T follicular helper cell (primary cell): Measurements from ENCODE around the gene ARHGAP26.

Source experiments
- DNase-seq: peaks from one replicate; pipeline ENCODE4 v3.0.0-alpha.2; 2020; ENCODE audit warnings: low read depth

The ARHGAP26 gene

GRCh38 chr5:142873831-142874230 lies 103.7 kb downstream of the ARHGAP26 start:
- no peak for DNase-seq

GRCh38 chr5:142874540-142874939 lies 104.4 kb downstream of the ARHGAP26 start:
- DNase-seq = no peak

DNA sequence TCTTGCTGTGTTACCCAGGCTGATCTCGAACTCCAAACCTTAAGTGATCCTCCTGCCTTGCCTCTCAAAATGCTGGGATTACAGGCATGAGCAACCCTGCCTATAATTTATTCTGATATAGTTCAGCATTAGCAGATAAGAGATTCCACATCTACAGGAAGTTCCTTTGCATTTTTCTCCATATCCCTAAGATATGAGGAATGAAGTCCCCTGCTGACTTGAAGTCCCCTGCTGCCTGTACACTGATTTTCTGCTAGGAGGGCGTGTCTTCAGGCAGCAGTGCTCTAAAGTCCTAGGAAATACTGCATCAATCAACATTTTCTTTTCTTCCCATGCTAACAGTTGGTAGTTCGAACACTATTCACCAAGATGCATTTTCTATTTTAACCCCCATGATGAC lies 105.8 kb downstream of the ARHGAP26 start:
- no peak for DNase-seq

DNA sequence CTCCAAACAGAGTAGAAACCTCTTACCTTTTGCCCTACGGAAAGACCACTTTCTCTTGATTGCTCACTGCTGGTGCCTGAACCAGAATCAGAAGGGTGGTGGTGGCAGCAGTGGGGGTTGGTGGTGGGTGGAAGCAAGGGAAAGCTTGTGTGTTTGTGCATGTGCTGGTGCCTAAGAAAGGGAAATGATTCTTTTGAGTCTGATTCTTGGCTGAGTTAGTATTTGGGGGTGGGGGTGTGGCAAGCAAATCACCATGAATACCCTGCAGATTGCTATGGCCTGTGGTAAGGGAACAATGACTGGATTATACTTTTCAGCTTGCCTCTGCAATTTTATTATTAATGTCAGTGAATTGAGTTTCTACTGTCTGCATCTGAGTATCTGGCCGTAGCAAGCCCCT lies 106.6 kb downstream of the ARHGAP26 start:
- DNase-seq = no peak

DNA sequence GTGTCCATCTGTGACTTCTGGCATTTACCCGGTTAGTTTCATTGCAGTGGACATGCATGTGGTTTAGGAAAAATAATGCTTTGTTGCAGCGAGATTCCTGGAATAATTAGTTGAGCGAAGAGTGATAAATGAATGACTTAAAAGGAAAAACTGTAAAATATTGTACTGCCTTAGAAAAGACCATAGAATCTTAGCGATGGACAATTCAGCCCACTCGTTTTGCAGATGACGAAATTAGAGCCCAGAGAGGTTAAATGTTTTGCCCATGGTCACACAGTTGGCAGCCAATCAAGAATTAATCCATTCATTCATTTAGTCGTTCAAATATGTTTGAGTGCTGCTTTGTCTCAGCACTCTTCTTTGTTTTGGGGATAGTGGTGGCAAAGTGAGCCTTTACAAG lies 107.9 kb downstream of the ARHGAP26 start:
- no peak for DNase-seq

GRCh38 chr5:142878638-142879037 lies 108.5 kb downstream of the ARHGAP26 start:
- no peak for DNase-seq

GRCh38 chr5:142881076-142881783 lies 111.1 kb downstream of the ARHGAP26 start:
- no peak for DNase-seq

DNA sequence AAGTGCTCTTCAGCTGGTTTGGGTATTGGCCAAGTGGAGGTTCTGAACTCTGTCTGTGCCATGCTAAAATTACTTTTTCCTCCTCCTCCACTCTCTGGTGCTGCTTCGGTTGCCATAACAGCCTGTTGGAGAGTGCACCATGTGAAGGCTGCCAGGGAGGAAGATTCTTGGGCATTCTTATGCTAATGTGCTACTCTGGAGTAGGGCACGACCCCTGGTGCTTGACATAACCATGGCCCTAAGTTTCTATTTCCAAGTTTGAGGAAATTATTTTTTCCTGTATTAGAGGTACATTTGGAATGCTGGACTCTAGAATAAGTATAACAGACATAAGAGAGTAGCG lies 111.6 kb downstream of the ARHGAP26 start:
- no peak for DNase-seq

- no peak for DNase-seq
Observed at GRCh38 chr5:142883025-142883424, 112.8 kb downstream of the ARHGAP26 start.

DNA sequence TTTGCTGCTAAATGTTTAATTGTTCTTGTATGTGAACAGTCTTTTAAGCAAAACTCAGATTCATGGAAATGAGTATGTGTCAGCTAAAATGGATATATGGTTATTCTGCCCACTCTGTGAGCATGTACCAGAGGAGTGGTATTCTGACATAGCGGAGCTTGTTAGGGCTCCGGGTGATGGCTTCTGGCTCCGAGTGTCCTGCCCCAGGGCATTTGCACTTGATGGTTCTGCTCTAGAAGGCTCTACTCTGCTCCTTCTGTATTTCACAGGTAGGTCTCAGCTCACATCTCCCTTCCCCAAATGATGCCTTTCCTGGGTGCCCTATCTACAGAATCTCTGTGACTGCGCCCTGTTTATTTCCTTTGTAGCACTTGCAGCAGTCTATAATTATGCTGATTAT lies 113.3 kb downstream of the ARHGAP26 start:
- DNase-seq = no peak

DNA sequence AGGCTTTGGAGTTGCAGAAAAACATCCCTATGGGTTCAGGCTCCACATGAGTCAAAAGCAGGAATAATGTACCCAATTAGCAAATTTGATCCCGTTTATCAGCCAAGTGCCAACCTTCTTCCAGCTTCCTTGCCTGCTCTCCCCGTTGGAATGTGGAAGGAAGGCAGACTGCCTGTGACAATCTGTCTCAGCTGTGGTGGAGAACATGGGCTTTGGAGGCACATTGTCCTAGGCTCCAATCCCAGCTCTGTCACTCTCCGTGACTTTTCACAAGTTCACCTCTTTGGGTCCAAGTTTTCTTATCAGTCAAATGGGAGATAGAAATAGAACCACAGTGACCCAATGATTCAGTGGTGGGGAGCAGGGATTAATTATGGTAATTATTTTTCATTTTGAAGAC lies 113.9 kb downstream of the ARHGAP26 start:
- DNase-seq = no peak

DNA sequence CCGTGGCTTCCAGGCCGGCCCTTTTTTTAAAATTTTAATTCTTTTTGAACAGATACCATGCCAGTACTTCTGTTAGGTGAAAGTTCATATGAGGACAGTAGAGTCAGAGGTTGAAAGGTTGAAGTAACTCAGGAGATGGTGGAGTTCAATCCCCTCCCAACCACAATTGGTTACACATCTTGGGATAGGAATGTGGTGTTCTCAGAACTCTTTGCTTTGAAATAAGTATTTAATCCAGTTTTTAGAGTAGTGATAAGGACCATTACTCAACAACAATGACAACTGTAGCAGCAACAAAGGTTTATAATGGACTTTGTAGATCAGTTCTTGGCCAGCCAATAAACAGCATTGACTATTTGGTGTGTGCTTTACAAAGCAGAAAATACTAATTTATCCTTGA lies 116.0 kb downstream of the ARHGAP26 start:
- DNase-seq = no peak

DNA sequence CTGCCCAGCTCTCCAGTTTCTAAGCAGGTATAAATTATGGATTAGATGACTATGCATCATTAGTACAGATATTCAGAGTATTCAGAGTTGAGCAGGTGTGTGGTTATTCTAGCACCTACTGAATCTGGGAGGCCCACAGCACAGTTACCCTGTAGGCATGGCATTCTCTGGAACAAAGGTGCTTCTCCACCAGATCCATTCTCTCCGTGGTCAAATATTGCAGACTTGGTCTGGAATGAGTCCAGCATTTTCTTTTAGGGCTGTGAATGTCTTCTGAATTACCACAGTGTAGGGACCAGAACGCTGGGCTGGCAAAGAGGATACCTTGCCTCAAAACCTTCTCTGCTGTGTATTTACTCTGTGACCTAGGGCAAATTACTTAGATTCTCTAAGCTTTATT lies 116.8 kb downstream of the ARHGAP26 start:
- no peak for DNase-seq

DNA sequence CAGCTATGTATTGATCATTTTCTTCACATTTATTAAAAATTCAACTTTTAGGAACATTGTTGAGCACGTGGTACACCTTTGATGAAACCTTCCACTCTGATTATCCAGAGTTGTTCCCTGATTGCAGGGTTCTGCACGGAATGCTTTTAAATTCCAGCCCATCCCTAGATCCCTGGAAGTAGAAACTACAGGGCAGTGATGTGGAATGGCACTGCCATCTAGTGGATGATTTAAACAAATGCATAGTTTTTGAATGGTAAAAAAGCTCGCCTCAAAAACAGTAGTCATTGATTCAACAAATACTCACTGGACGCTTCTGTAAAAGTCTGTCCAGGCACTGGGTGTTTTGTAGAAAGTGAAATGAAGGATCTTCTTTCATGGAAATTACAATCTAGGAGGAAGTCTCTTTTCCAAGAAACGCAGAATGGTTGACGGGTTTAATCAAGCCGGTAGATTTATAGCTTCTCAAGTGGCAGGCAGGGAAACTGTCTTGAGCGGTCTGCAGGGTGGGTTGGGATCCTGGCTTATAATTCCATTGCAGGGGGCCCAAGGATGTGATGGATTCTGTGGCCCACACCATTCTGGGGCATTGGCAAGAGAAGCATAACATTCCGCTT lies 118.4 kb downstream of the ARHGAP26 start:
- DNase-seq = peak; percentile 2

DNA sequence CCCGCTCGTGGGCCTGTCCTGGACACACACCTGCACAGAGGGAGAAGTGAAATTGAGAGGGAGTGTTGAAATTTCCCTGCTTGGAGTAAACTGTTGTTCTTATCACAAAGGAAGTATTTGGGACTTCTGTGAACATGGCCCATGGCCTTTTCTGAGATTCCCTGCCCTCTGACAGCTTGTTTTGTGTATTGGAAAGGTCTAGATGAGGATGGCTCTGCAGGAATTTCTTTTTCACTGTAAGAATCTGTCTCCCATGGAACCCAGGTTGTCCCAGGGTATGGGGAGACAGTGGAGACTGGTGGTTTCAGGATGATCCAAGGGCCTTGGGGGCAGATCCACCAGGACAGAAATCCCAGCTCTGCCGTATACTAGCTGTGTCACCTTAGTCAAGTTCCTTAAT lies 121.8 kb downstream of the ARHGAP26 start:
- DNase-seq = no peak

- DNase-seq = no peak
Observed at GRCh38 chr5:142894315-142894714, 124.1 kb downstream of the ARHGAP26 start.

DNA sequence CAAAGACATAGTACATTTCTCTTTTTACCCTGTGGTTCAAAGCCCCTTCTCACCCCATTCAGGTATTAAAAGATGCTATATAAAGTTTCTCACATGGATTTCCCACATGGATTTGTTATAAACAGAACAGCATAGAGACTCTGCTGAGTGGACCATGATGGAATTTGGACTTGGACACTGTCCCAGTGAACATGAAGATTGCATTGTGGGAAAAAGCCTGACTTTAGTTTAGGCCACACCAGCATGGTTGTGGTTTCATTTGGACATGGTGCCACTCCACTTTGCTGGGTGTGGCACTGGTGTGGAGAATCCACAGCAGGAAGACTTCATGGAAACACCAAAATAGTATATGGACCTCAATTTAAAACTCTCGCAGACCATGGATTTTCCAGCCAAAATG lies 124.6 kb downstream of the ARHGAP26 start:
- no peak for DNase-seq

- no peak for DNase-seq
Observed at GRCh38 chr5:142896325-142897007, 126.3 kb downstream of the ARHGAP26 start.

GRCh38 chr5:142897328-142897727 lies 127.2 kb downstream of the ARHGAP26 start:
- DNase-seq = no peak

GRCh38 chr5:142900927-142901326 lies 130.8 kb downstream of the ARHGAP26 start:
- DNase-seq = no peak

- DNase-seq = no peak
Observed at GRCh38 chr5:142901476-142902185, 131.5 kb downstream of the ARHGAP26 start.

DNA sequence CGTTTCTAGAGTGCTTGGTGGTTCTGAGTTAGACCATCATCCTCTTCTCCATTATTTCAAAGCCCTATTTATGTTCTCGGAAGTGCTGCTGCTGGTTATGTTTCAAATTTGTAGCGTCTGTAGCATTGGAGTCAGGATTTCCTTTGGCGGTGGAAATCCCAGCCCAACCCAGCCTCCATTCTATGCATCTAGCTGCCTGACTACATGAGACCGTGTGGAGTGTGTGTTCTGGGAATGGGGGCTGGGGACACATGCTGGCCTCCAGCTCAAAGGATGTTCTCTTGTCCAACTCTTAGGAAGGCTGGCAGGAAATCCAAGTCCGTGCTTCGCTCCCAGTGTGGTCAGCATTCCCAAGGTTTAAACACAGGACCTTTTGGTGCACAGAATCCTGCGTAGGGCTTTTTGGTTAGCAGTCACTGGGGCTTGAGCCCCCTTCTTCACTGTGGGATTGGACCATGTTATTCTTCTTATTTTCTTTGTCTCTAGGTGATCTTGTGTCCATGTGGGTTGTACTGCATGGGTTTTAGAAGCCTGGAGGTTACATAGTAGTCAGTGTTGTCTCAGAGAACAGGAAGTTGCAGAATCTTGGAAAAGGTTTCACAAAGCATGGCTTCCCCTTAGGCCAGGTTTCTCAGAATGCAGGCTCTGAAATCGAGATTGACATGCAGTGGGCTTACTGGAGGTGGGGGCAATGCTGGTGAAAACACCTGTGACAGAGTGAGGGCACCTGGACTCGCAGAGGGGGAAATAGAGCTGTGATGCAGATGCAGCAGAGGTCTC lies 132.2 kb downstream of the ARHGAP26 start:
- no peak for DNase-seq
